SIG-M5 (cell line): ENCODE data around the gene LIPE.

Experiments
- DNase-seq: peaks from one replicate; lab custom pipeline; 2025; lab: John Stamatoyannopoulos, UW

Gene LIPE

GRCh38 chr19:42443944-42444398, 16.8 kb upstream of the LIPE start:
- DNase-seq = no peak

GRCh38 chr19:42442833-42443232, 15.6 kb upstream of the LIPE start, which contains the start of gene CXCL17:
Gene CXCL17 (minus strand): TSS chr19:42442946. CDS start chr19:42442832, 114 bp downstream.
- no peak for DNase-seq

- DNase-seq = no peak
Observed at GRCh38 chr19:42441049-42441445, 13.9 kb upstream of the LIPE start.

- no peak for DNase-seq
Observed at GRCh38 chr19:42440357-42441048, 13.3 kb upstream of the LIPE start.

- DNase-seq = no peak
Observed at GRCh38 chr19:42436006-42436405, 8.8 kb upstream of the LIPE start.

GRCh38 chr19:42435316-42435715, 8.1 kb upstream of the LIPE start:
- no peak for DNase-seq

GRCh38 chr19:42433503-42434260, 6.5 kb upstream of the LIPE start:
- no peak for DNase-seq

GRCh38 chr19:42431486-42431885, 4.3 kb upstream of the LIPE start:
- DNase-seq = no peak

- DNase-seq = no peak
Observed at GRCh38 chr19:42428676-42429075, 1.5 kb upstream of the LIPE start.

- DNase-seq = no peak
Observed at GRCh38 chr19:42426643-42427042, 545 bp downstream of the LIPE start.

GRCh38 chr19:42424712-42425131, 2.5 kb downstream of the LIPE start:
- no peak for DNase-seq

- no peak for DNase-seq
Observed at GRCh38 chr19:42424345-42424707, 2.9 kb downstream of the LIPE start.

- no peak for DNase-seq
Observed at GRCh38 chr19:42423462-42424344, 3.5 kb downstream of the LIPE start.

- no peak for DNase-seq
Observed at GRCh38 chr19:42422901-42423461, 4.2 kb downstream of the LIPE start.

GRCh38 chr19:42422092-42422900, 4.9 kb downstream of the LIPE start:
- DNase-seq = no peak

- DNase-seq = no peak
Observed at GRCh38 chr19:42421591-42422031, 5.6 kb downstream of the LIPE start.

GRCh38 chr19:42421101-42421500, 6.1 kb downstream of the LIPE start:
- no peak for DNase-seq

GRCh38 chr19:42420055-42420544, 7.1 kb downstream of the LIPE start:
- no peak for DNase-seq

- no peak for DNase-seq
Observed at GRCh38 chr19:42419309-42419708, 7.9 kb downstream of the LIPE start.

GRCh38 chr19:42412661-42413076, 14.5 kb downstream of the LIPE start:
- DNase-seq = no peak

- no peak for DNase-seq
Observed at GRCh38 chr19:42412227-42412626, 15.0 kb downstream of the LIPE start.
